AG08396 (cell line): ENCODE data around the gene GPR32.
"Not testable (repeated sequence)": the region's sequence is repeated elsewhere in the genome, so short reads cannot be mapped to it uniquely, and the experiment has no call there.

Source experiments
- DNase-seq: peaks from one replicate; pipeline ENCODE4 v3.0.0; 2012; ENCODE audit warnings: low spot score, mixed read lengths

Gene GPR32, protein sequence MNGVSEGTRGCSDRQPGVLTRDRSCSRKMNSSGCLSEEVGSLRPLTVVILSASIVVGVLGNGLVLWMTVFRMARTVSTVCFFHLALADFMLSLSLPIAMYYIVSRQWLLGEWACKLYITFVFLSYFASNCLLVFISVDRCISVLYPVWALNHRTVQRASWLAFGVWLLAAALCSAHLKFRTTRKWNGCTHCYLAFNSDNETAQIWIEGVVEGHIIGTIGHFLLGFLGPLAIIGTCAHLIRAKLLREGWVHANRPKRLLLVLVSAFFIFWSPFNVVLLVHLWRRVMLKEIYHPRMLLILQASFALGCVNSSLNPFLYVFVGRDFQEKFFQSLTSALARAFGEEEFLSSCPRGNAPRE

GRCh38 chr19:50770164-50770563, at the start of gene GPR32:
GPR32 (plus strand) TSS chr19:50770464; CDS start chr19:50770601, 137 bp downstream.
- not testable (repeated sequence) for DNase-seq

DNA sequence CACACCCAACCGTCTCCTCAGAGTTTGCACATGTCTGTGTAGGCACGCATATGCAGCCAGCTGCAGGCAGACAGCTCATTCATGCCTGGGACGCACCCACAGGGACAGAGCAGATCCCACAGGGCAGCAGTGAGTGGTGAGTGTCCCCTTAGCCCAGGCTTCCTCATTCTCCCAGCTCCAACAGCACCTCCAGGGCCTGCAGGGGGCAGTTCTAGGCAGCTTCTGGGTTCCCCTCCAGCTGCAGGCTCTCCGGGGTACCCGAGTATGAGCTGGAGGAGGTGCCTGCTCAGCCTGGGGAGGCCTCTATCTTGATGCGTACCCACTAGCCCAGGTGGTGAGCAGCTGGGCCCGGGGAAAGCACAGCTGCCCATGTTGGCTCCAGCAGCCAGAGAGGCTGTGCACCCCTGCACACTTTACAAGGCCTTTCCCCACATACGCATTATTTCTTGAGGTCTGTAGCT, 49.3 kb upstream of the GPR32 start:
- peak; percentile 78 for DNase-seq

DNA sequence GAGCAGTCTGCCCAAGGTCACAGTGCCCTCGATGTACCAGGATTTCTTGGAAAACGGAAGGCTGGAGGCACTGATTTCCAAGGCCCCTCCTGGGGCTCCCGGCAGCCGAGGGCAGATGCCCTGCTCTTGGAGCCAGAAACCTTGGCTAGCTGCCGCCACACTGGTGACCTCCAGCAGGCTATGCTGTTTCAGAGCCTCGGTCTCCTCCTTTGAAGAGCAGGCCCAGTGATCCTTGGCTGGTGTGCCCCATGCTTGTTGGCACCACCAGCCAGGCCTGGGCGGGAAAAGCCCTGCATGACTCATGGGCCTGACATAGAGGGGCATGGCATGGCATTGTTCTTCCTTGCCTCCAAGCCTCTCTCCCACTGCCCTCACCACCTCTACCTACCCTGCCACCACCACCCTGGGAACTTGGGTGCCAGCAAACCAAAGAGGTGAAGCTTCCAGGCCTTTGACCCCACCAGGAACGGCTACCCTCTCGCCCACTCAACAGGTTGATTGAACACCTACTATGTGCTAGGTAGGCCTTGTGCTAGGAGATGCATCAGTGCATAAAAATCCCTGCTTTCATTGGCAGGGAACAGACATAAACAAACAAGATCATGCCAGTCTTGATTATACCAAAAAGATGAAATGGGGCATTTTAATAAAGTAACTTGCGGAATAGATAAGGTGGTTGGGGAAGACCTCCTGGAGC, 48.7 kb upstream of the GPR32 start:
- DNase-seq: no peak

GRCh38 chr19:50722201-50723013, 47.9 kb upstream of the GPR32 start:
- DNase-seq: no peak

- DNase-seq: peak; percentile 80
These were observed 47.2 kb upstream of the GPR32 start, which contains the start of gene CLEC11A for GRCh38 chr19:50723069-50723468. CLEC11A (plus strand) TSS chr19:50723364; CDS start chr19:50723526, 162 bp downstream.

DNA sequence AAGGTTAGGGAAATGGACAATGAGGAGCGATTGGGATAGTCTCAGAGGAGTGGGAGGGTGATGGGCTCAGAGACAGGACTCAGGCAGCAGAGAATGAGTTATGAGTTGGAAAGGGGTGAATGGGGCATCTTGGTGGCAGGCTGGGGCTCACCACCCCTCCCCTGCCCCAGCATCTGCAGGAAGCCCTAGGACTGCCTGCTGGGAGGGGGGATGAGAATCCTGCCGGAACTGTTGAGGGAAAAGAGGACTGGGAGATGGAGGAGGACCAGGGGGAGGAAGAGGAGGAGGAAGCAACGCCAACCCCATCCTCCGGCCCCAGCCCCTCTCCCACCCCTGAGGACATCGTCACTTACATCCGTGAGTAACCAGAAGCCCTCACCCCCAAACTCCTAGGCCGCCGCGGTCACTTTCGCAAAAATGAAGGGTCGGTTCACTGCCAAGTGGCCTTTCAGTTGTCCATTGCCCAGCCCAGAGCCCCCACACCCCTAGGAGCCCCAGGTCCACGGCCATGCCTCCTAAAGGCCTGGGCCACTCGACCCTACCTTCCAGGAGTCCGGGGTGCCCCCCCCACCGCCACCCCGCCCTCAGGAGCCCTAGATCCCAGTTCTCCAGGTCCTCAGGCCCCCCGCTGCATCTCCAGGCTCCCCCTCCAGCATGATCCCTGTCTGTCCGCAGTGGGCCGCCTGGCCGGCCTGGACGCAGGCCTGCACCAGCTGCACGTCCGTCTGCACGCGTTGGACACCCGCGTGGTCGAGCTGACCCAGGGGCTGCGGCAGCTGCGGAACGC, 46.3 kb upstream of the GPR32 start:
- no peak for DNase-seq

DNA sequence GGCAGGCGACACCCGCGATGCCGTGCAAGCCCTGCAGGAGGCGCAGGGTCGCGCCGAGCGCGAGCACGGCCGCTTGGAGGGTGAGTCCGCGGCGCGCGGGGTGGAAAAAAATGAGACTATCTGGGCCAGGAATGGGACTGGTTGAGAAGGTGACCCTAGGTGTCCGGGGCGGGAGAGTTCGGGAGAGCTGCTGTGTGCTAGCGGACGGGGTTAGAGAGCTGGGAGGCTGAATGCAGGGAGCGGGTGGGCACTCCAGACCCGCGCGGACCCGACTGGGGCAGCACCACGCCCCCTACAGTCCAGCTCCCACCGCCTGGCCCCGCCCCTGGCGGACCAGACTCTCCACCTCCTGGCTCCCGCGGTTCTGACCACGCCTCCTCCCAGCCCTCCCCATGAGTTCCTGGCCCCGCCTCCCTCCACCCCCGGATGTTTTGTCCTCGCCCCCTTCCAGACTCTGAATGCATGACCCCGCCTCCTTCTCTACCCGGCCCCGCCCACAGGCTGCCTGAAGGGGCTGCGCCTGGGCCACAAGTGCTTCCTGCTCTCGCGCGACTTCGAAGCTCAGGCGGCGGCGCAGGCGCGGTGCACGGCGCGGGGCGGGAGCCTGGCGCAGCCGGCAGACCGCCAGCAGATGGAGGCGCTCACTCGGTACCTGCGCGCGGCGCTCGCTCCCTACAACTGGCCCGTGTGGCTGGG, 45.6 kb upstream of the GPR32 start:
- peak; percentile 100 for DNase-seq

GRCh38 chr19:50725218-50725910, 44.9 kb upstream of the GPR32 start:
- no peak for DNase-seq

GRCh38 chr19:50725911-50726230, 44.4 kb upstream of the GPR32 start:
- no peak for DNase-seq

DNA sequence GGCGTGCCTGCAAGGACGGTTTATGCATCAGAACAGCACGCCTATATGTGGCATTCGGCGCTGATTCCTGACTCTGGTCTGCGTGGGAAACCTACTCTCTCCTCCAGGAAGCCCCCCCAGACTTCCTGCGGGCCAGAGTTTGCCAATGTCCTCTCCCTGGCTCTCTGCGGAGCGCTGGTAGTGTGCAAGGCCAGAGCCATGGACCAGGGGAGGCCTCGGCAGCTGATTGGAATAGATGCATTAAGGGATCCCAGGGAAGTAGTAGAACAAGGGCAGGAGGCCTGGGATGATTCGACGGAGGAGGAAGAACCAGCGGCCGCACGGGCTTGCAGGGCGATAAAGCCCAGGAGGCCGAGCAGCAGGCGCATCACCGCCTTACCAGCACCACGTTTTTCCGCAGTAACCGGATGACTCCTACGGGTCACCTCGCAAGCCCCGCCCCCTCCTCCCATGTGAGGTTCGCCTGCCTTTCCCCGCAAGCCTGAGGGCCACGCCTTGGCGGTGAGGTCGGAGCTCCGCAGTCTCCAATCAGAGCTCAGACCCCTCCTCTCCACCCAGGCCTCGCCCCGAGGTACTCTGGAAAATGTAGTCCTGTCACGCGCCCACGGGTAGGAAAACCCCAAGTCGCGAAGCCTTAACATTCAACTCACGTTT, 42.1 kb upstream of the GPR32 start:
- no peak for DNase-seq

DNA sequence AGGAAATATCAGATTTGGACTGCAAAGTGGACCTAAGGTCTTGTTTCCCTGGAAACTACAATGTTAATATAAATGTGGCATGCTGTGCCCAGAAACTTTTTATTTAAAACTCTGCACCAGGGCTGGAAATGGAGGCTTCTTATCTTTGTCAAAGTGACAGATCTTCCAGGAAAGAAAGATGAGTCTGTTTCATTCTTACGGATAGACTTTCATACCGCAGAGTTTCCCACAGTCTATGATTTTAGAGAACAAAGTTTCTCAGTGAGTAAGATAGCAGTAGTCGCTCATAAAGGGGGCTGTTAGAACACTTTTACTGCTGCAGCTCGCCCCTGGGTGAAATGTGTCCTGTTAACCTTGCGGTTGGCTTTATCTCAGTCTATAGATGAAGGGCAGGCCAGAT, 40.4 kb upstream of the GPR32 start:
- DNase-seq: no peak

GRCh38 chr19:50735869-50736268, 34.4 kb upstream of the GPR32 start:
- no peak for DNase-seq

DNA sequence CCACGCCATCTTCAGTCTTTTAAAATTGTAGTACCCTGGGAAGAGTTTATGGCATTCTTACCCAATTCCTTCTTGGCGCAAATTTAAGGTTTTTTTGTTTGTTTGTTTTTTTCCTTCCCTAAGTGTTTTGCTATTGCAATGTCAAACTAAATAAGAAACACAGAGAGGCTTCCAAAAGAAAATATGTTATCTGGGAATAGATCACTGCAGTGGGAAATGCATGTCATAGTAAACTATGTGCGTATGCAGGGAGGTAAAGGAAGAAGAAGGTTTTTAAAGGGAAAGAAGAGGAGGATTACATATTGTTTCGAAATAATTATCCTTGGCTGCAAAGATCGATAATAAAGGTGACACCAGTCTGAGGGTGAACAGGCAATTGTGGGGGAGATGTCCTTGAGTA, 33.9 kb upstream of the GPR32 start:
- DNase-seq: no peak

DNA sequence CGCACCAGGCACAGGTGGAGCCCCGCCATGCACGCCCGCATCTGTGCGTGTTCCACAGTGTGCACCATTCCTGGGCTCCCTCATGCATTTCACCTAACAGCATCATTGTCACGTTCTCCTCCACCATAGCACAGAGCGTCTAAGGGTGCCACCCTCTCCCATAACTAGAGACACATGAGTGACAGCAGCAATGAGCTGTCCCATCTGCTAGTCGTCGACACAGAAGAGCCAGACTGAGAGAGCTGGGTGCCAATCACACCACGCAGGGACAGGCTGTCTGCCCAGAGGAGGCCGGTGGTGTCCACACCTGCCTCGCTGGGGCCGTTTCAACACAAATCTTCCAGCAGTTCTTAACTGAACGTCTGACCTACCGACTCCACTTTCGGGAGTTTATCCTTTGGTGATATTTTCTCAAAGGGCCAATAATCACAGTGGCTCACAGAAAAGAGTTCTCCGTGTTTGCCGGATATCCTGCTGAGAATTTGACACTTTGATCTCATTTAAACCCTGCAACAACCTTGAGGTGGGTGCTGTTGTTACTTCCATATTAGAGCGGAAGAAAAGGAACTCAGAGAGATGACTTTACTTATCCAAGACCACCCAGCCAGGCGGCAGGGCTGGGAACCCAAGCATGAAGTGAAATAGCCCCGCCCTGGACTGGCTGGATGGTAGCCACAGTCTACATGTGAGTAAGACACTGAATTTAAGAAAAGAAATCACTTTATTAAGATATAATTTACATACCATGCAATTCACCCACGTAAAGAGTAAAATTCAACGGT, 30.9 kb upstream of the GPR32 start:
- no peak for DNase-seq

- no peak for DNase-seq
These were observed 30.3 kb upstream of the GPR32 start for GRCh38 chr19:50739914-50740426.

- no peak for DNase-seq
These were observed 28.9 kb upstream of the GPR32 start for GRCh38 chr19:50741179-50741933.

DNA sequence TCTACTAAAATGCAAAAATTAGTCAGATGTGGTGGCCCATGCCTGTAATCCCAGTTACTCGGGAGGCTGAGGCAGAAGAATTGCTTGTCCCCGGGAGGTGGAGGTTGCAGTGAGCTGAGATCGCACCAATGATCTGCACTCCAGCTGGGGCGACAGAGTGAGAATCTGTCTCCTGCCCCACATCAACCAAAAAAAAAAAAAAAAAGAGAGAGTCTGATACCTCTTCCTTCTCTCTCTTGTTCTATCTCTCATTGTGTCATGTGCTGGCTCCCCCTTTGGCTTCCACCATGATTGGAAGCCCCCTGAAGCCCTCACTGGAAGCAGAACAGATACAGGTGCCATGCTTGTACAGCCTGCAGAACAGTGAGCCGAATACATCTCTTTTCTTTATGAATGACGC, 26.7 kb upstream of the GPR32 start:
- DNase-seq: no peak

- DNase-seq: no peak
These were observed 25.0 kb upstream of the GPR32 start for GRCh38 chr19:50745221-50745620.
